ENCODE data around the gene DCUN1D2.
A peak's percentile ranks its signal among the peaks of the same experiment; 100 is the strongest.

DCUN1D2 gene

GRCh38 chr13:113428871-113429607 is 61.5 kb downstream of the DCUN1D2 start:
- H3K9ac ChIP-seq (ENCODE audit: low read length) = no peak overlapping the region
- H3K9me3 ChIP-seq (ENCODE audit: control insufficient read depth, low read length) = no peaks in the 10 kb centered on the region

GRCh38 chr13:113428469-113428865 is 62.0 kb downstream of the DCUN1D2 start:
- H3K9ac ChIP-seq (ENCODE audit: low read length) = peak overlapping the region; percentile 16
- peaks cover 8% of the 10 kb centered on the region for H3K4me1 ChIP-seq (ENCODE audit: control insufficient read depth, insufficient read depth, low read length)
- no peak for DNase-seq (ENCODE audit: low read depth)
- H3K4me3 ChIP-seq (ENCODE audit: low read length) = no peak overlapping the region
- no peaks in the 10 kb centered on the region for H3K27me3 ChIP-seq (replicated peaks; ENCODE audit: control insufficient read depth, insufficient read depth, low read length)
- no peaks in the 10 kb centered on the region for H3K36me3 ChIP-seq (ENCODE audit: control insufficient read depth, insufficient read depth, low read length, severe bottlenecking)
- no peaks in the 10 kb centered on the region for H3K9me3 ChIP-seq (ENCODE audit: control insufficient read depth, low read length)

More at GRCh38 chr13:113428871-113429607, 61.5 kb downstream of the DCUN1D2 start:
- H3K27me3 ChIP-seq (replicated peaks; ENCODE audit: control insufficient read depth, insufficient read depth, low read length) = no peaks in the 10 kb centered on the region
- H3K36me3 ChIP-seq (ENCODE audit: control insufficient read depth, insufficient read depth, low read length, severe bottlenecking) = no peaks in the 10 kb centered on the region
- DNase-seq (ENCODE audit: low read depth) = no peak
- H3K4me1 ChIP-seq (ENCODE audit: control insufficient read depth, insufficient read depth, low read length) = peaks cover 8% of the 10 kb centered on the region
- no peak overlapping the region for H3K4me3 ChIP-seq (ENCODE audit: low read length)

- Histone ChIP-seq H3K36me3 (ENCODE audit: control insufficient read depth, insufficient read depth, low read length, severe bottlenecking) (no peaks in the 10 kb centered on the region), H3K9me3 (ENCODE audit: control insufficient read depth, low read length) (no peaks in the 10 kb centered on the region), H3K9ac (ENCODE audit: low read length) (peak overlapping the region; percentile 16), H3K4me3 (ENCODE audit: low read length) (no peak overlapping the region), H3K27me3 (replicated peaks; ENCODE audit: control insufficient read depth, insufficient read depth, low read length) (no peaks in the 10 kb centered on the region), H3K4me1 (ENCODE audit: control insufficient read depth, insufficient read depth, low read length) (peaks cover 8% of the 10 kb centered on the region)
- peak; percentile 80 for DNase-seq (ENCODE audit: low read depth)
Observed at GRCh38 chr13:113427562-113428468, 62.7 kb downstream of the DCUN1D2 start.

- no peaks in the 10 kb centered on the region for H3K36me3 ChIP-seq (ENCODE audit: control insufficient read depth, insufficient read depth, low read length, severe bottlenecking)
- H3K27me3 ChIP-seq (replicated peaks; ENCODE audit: control insufficient read depth, insufficient read depth, low read length) = no peaks in the 10 kb centered on the region
- H3K9ac ChIP-seq (ENCODE audit: low read length) = no peak overlapping the region
- DNase-seq (ENCODE audit: low read depth) = no peak
- H3K9me3 ChIP-seq (ENCODE audit: control insufficient read depth, low read length) = no peaks in the 10 kb centered on the region
- H3K4me3 ChIP-seq (ENCODE audit: low read length) = no peak overlapping the region
- H3K4me1 ChIP-seq (ENCODE audit: control insufficient read depth, insufficient read depth, low read length) = peaks cover 13% of the 10 kb centered on the region
Observed at GRCh38 chr13:113426591-113426986, 63.9 kb downstream of the DCUN1D2 start.

GRCh38 chr13:113425941-113426590 is 64.4 kb downstream of the DCUN1D2 start:
- Histone ChIP-seq H3K4me1 (ENCODE audit: control insufficient read depth, insufficient read depth, low read length) (peaks cover 15% of the 10 kb centered on the region), H3K36me3 (ENCODE audit: control insufficient read depth, insufficient read depth, low read length, severe bottlenecking) (no peaks in the 10 kb centered on the region), H3K27me3 (replicated peaks; ENCODE audit: control insufficient read depth, insufficient read depth, low read length) (no peaks in the 10 kb centered on the region), H3K9ac (ENCODE audit: low read length) (no peak overlapping the region), H3K9me3 (ENCODE audit: control insufficient read depth, low read length) (no peaks in the 10 kb centered on the region), H3K4me3 (ENCODE audit: low read length) (no peak overlapping the region)
- DNase-seq (ENCODE audit: low read depth) = no peak

- Histone ChIP-seq H3K4me1 (ENCODE audit: control insufficient read depth, insufficient read depth, low read length) (peaks cover 15% of the 10 kb centered on the region), H3K4me3 (ENCODE audit: low read length) (no peak overlapping the region), H3K9me3 (ENCODE audit: control insufficient read depth, low read length) (no peaks in the 10 kb centered on the region)
Observed at GRCh38 chr13:113423520-113424163, 66.9 kb downstream of the DCUN1D2 start.

GRCh38 chr13:113422807-113423519 is 67.5 kb downstream of the DCUN1D2 start:
- no peaks in the 10 kb centered on the region for H3K9me3 ChIP-seq (ENCODE audit: control insufficient read depth, low read length)
- H3K27me3 ChIP-seq (replicated peaks; ENCODE audit: control insufficient read depth, insufficient read depth, low read length) = peaks cover 8% of the 10 kb centered on the region
- no peak overlapping the region for H3K4me3 ChIP-seq (ENCODE audit: low read length)
- no peaks in the 10 kb centered on the region for H3K36me3 ChIP-seq (ENCODE audit: control insufficient read depth, insufficient read depth, low read length, severe bottlenecking)
- DNase-seq (ENCODE audit: low read depth) = no peak
- H3K4me1 ChIP-seq (ENCODE audit: control insufficient read depth, insufficient read depth, low read length) = peaks cover 10% of the 10 kb centered on the region
- H3K9ac ChIP-seq (ENCODE audit: low read length) = no peak overlapping the region

More at GRCh38 chr13:113423520-113424163, 66.9 kb downstream of the DCUN1D2 start:
- no peak overlapping the region for H3K9ac ChIP-seq (ENCODE audit: low read length)
- no peaks in the 10 kb centered on the region for H3K36me3 ChIP-seq (ENCODE audit: control insufficient read depth, insufficient read depth, low read length, severe bottlenecking)
- H3K27me3 ChIP-seq (replicated peaks; ENCODE audit: control insufficient read depth, insufficient read depth, low read length) = peaks cover 1% of the 10 kb centered on the region
- DNase-seq (ENCODE audit: low read depth) = no peak

- Histone ChIP-seq H3K27me3 (replicated peaks; ENCODE audit: control insufficient read depth, insufficient read depth, low read length) (peaks cover 19% of the 10 kb centered on the region), H3K36me3 (ENCODE audit: control insufficient read depth, insufficient read depth, low read length, severe bottlenecking) (no peaks in the 10 kb centered on the region), H3K9ac (ENCODE audit: low read length) (peak overlapping the region; percentile 21), H3K4me1 (ENCODE audit: control insufficient read depth, insufficient read depth, low read length) (peaks cover 8% of the 10 kb centered on the region), H3K9me3 (ENCODE audit: control insufficient read depth, low read length) (no peaks in the 10 kb centered on the region), H3K4me3 (ENCODE audit: low read length) (peak overlapping the region; percentile 9)
- DNase-seq (ENCODE audit: low read depth) = peak; percentile 74
Observed at GRCh38 chr13:113421673-113422270, 68.7 kb downstream of the DCUN1D2 start.

- Histone ChIP-seq H3K9ac (ENCODE audit: low read length) (peak overlapping the region; percentile 21), H3K4me1 (ENCODE audit: control insufficient read depth, insufficient read depth, low read length) (peaks cover 8% of the 10 kb centered on the region), H3K36me3 (ENCODE audit: control insufficient read depth, insufficient read depth, low read length, severe bottlenecking) (no peaks in the 10 kb centered on the region), H3K27me3 (replicated peaks; ENCODE audit: control insufficient read depth, insufficient read depth, low read length) (peaks cover 22% of the 10 kb centered on the region), H3K9me3 (ENCODE audit: control insufficient read depth, low read length) (no peaks in the 10 kb centered on the region), H3K4me3 (ENCODE audit: low read length) (peak overlapping the region; percentile 9)
- DNase-seq (ENCODE audit: low read depth) = no peak
Observed at GRCh38 chr13:113420833-113421600, 69.5 kb downstream of the DCUN1D2 start.

Measured in adipocyte (in vitro differentiated cells).